ENCODE results near the gene DYNLT1. TPM values are rescaled to one million over a fixed set of nuclear protein-coding genes. Genes with fewer than 3 reads are reported as not detected.

The DYNLT1 gene
- total and polyA plus RNA-seq, 2 experiments from 2014 or later: 60.9 to 241 TPM

DNA sequence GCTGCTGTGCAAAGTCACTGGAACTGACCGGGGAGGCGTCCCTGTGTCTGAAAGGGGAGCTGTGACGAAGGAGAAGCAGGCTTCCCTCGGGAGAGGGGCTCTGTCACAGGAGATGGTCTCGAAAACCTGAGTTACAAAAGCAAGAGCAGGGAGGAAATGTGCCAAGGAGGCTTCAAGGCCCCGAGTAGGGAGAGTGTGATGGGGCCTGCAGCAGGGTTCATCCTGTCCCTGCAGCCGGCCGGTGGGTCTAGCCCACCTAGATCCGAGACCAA, 16.7 kb downstream of the DYNLT1 start:
- Histone ChIP-seq H3F3A (replicated peaks; ENCODE audit: low read depth) (no peaks in the 10 kb centered on the region), H3K4me2 (no peak overlapping the region), H3K4me1 (ENCODE audit: insufficient read depth) (no peaks in the 10 kb centered on the region), H3K27ac (ENCODE audit: low read depth) (no peak overlapping the region), H2AFZ (no peak overlapping the region), H3K36me3 (ENCODE audit: insufficient read depth) (peaks cover 10% of the 10 kb centered on the region; the same call in 1 of the 2 replicates), H3K4me3 (no peak overlapping the region), H4K20me1 (replicated peaks; ENCODE audit: insufficient read depth) (peaks cover 10% of the 10 kb centered on the region), H3K27me3 (ENCODE audit: insufficient read depth) (no peaks in the 10 kb centered on the region), H3K79me2 (replicated peaks; ENCODE audit: insufficient read depth) (no peaks in the 10 kb centered on the region), H3K9me2 (ENCODE audit: insufficient read depth) (no peaks in the 10 kb centered on the region)
- peaks cover 63% of the 10 kb centered on the region for H3K36me3 Mint-ChIP-seq (ENCODE audit: low read depth)
- ATAC-seq (no peak), DNase-seq (ENCODE audit: low spot score) (no peak)
- H3K9me3 Mint-ChIP-seq: no peaks in the 10 kb centered on the region
- H3K4me1 Mint-ChIP-seq: peaks cover 23% of the 10 kb centered on the region
- H3K4me3 Mint-ChIP-seq: no peak overlapping the region
- TF ChIP-seq ZNF114 (CRISPR knock-in tag; IDR thresholded peaks at IDR 0.05) (no peak), STAT1 (IDR thresholded peaks at IDR 0.05; ENCODE audit: unreplicated experiment) (no peak), POLR2AphosphoS5 (IDR thresholded peaks at IDR 0.05; ENCODE audit: low read depth) (no peak), CREB1 (CRISPR knock-in tag; IDR thresholded peaks at IDR 0.05; ENCODE audit: low read depth) (no peak), NANOG (IDR thresholded peaks at IDR 0.05; ENCODE audit: borderline replicate concordance) (no peak), EZH2phosphoT487 (IDR thresholded peaks at IDR 0.05; ENCODE audit: unreplicated experiment) (no peak), ZNF331 (CRISPR knock-in tag; IDR thresholded peaks at IDR 0.05; ENCODE audit: low read depth) (no peak), JUNB (IDR thresholded peaks at IDR 0.05; ENCODE audit: unreplicated experiment) (no peak), EZH2 (IDR thresholded peaks at IDR 0.05; ENCODE audit: low read depth, unreplicated experiment) (no peak)
- TF ChIP-seq, protein P1, sequence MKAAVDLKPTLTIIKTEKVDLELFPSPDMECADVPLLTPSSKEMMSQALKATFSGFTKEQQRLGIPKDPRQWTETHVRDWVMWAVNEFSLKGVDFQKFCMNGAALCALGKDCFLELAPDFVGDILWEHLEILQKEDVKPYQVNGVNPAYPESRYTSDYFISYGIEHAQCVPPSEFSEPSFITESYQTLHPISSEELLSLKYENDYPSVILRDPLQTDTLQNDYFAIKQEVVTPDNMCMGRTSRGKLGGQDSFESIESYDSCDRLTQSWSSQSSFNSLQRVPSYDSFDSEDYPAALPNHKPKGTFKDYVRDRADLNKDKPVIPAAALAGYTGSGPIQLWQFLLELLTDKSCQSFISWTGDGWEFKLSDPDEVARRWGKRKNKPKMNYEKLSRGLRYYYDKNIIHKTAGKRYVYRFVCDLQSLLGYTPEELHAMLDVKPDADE (IDR thresholded peaks at IDR 0.05): no peak
- TF ChIP-seq, protein P2, sequence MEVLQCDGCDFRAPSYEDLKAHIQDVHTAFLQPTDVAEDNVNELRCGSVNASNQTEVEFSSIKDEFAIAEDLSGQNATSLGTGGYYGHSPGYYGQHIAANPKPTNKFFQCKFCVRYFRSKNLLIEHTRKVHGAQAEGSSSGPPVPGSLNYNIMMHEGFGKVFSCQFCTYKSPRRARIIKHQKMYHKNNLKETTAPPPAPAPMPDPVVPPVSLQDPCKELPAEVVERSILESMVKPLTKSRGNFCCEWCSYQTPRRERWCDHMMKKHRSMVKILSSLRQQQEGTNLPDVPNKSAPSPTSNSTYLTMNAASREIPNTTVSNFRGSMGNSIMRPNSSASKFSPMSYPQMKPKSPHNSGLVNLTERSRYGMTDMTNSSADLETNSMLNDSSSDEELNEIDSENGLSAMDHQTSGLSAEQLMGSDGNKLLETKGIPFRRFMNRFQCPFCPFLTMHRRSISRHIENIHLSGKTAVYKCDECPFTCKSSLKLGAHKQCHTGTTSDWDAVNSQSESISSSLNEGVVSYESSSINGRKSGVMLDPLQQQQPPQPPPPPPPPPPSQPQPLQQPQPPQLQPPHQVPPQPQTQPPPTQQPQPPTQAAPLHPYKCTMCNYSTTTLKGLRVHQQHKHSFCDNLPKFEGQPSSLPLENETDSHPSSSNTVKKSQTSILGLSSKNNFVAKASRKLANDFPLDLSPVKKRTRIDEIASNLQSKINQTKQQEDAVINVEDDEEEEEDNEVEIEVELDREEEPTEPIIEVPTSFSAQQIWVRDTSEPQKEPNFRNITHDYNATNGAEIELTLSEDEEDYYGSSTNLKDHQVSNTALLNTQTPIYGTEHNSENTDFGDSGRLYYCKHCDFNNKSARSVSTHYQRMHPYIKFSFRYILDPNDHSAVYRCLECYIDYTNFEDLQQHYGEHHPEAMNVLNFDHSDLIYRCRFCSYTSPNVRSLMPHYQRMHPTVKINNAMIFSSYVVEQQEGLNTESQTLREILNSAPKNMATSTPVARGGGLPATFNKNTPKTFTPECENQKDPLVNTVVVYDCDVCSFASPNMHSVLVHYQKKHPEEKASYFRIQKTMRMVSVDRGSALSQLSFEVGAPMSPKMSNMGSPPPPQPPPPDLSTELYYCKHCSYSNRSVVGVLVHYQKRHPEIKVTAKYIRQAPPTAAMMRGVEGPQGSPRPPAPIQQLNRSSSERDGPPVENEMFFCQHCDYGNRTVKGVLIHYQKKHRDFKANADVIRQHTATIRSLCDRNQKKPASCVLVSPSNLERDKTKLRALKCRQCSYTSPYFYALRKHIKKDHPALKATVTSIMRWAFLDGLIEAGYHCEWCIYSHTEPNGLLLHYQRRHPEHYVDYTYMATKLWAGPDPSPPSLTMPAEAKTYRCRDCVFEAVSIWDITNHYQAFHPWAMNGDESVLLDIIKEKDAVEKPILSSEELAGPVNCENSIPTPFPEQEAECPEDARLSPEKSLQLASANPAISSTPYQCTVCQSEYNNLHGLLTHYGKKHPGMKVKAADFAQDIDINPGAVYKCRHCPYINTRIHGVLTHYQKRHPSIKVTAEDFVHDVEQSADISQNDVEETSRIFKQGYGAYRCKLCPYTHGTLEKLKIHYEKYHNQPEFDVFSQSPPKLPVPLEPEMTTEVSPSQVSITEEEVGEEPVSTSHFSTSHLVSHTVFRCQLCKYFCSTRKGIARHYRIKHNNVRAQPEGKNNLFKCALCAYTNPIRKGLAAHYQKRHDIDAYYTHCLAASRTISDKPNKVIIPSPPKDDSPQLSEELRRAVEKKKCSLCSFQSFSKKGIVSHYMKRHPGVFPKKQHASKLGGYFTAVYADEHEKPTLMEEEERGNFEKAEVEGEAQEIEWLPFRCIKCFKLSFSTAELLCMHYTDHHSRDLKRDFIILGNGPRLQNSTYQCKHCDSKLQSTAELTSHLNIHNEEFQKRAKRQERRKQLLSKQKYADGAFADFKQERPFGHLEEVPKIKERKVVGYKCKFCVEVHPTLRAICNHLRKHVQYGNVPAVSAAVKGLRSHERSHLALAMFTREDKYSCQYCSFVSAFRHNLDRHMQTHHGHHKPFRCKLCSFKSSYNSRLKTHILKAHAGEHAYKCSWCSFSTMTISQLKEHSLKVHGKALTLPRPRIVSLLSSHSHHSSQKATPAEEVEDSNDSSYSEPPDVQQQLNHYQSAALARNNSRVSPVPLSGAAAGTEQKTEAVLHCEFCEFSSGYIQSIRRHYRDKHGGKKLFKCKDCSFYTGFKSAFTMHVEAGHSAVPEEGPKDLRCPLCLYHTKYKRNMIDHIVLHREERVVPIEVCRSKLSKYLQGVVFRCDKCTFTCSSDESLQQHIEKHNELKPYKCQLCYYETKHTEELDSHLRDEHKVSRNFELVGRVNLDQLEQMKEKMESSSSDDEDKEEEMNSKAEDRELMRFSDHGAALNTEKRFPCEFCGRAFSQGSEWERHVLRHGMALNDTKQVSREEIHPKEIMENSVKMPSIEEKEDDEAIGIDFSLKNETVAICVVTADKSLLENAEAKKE (CRISPR knock-in tag; IDR thresholded peaks at IDR 0.05): no peak
- TF ChIP-seq, protein P3, sequence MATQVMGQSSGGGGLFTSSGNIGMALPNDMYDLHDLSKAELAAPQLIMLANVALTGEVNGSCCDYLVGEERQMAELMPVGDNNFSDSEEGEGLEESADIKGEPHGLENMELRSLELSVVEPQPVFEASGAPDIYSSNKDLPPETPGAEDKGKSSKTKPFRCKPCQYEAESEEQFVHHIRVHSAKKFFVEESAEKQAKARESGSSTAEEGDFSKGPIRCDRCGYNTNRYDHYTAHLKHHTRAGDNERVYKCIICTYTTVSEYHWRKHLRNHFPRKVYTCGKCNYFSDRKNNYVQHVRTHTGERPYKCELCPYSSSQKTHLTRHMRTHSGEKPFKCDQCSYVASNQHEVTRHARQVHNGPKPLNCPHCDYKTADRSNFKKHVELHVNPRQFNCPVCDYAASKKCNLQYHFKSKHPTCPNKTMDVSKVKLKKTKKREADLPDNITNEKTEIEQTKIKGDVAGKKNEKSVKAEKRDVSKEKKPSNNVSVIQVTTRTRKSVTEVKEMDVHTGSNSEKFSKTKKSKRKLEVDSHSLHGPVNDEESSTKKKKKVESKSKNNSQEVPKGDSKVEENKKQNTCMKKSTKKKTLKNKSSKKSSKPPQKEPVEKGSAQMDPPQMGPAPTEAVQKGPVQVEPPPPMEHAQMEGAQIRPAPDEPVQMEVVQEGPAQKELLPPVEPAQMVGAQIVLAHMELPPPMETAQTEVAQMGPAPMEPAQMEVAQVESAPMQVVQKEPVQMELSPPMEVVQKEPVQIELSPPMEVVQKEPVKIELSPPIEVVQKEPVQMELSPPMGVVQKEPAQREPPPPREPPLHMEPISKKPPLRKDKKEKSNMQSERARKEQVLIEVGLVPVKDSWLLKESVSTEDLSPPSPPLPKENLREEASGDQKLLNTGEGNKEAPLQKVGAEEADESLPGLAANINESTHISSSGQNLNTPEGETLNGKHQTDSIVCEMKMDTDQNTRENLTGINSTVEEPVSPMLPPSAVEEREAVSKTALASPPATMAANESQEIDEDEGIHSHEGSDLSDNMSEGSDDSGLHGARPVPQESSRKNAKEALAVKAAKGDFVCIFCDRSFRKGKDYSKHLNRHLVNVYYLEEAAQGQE (IDR thresholded peaks at IDR 0.05; ENCODE audit: unreplicated experiment): no peak
- TF ChIP-seq, protein P4, sequence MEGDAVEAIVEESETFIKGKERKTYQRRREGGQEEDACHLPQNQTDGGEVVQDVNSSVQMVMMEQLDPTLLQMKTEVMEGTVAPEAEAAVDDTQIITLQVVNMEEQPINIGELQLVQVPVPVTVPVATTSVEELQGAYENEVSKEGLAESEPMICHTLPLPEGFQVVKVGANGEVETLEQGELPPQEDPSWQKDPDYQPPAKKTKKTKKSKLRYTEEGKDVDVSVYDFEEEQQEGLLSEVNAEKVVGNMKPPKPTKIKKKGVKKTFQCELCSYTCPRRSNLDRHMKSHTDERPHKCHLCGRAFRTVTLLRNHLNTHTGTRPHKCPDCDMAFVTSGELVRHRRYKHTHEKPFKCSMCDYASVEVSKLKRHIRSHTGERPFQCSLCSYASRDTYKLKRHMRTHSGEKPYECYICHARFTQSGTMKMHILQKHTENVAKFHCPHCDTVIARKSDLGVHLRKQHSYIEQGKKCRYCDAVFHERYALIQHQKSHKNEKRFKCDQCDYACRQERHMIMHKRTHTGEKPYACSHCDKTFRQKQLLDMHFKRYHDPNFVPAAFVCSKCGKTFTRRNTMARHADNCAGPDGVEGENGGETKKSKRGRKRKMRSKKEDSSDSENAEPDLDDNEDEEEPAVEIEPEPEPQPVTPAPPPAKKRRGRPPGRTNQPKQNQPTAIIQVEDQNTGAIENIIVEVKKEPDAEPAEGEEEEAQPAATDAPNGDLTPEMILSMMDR (conservative IDR thresholded peaks at IDR 0.05; ENCODE audit: low read depth in 2 of 2): no peak
- peak overlapping the region; percentile 57; the same call in 1 of the 2 replicates for H3K27ac Mint-ChIP-seq
- H3K27me3 Mint-ChIP-seq (ENCODE audit: insufficient read depth, low read depth, poor library complexity): peaks cover 22% of the 10 kb centered on the region

Measured in GM23338 (cell line).